Right atrium auricular region (tissue), 2 donors: ENCODE measurements around the gene SPINK13. TPM values are rescaled to one million over a fixed set of nuclear protein-coding genes. Genes with fewer than 3 reads are reported as not detected.

Source experiments
- DNase-seq: peaks from one replicate; pipeline ENCODE4 v3.0.0-alpha.2; 2019; ENCODE audit warnings: low spot score
- H3K27ac ChIP-seq, 2 donors: fragments of 200-600 bp; sonication (generic); 1 replicate in 1 of 2; 2 replicates in 1 of 2; pipeline ENCODE4 v1.5.1; 2016 to 2019
- H3K27me3 ChIP-seq, 2 donors: fragments of 200-600 bp; sonication (generic); one replicate each; pipeline versions ENCODE4 v1.5.1 to v1.6.0; 2017 to 2019
- H3K36me3 ChIP-seq: fragments of 200-600 bp; sonication (generic); one replicate; pipeline ENCODE4 v1.5.1; 2016
- H3K4me1 ChIP-seq, 2 donors: fragments of 200-600 bp; sonication (generic); one replicate each; pipeline versions ENCODE4 v1.5.1 to v1.6.0; 2017 to 2019
- H3K4me3 ChIP-seq, 2 donors: fragments of 200-600 bp; sonication (generic); 1 replicate in 1 of 2; 2 replicates in 1 of 2; pipeline ENCODE4 v1.5.1; 2017 to 2019; ENCODE audit warnings: mild to moderate bottlenecking in 1 of 2, moderate library complexity in 1 of 2
- H3K9me3 ChIP-seq, 2 donors: fragments of 200-600 bp; sonication (generic); one replicate each; pipeline ENCODE4 v1.5.1; 2019
- total RNA-seq, 2 donors: library from RNA; depleted of rRNA; stranded (reverse); fragments of >200 nt; gene quantifications; one replicate each; pipeline ENCODE4 v1.1.0, GENCODE V29; 2016
- TF ChIP-seq, protein P1 (sequence below), 2 donors: fragments of 200-600 bp; sonication (generic); IDR thresholded peaks; one replicate each; pipeline ENCODE4 v1.5.1; 2019; ENCODE audit warnings: antibody characterized with exemption in 2 of 2

SPINK13 gene, protein sequence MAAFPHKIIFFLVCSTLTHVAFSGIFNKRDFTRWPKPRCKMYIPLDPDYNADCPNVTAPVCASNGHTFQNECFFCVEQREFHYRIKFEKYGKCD
- total RNA-seq = not detected

DNA sequence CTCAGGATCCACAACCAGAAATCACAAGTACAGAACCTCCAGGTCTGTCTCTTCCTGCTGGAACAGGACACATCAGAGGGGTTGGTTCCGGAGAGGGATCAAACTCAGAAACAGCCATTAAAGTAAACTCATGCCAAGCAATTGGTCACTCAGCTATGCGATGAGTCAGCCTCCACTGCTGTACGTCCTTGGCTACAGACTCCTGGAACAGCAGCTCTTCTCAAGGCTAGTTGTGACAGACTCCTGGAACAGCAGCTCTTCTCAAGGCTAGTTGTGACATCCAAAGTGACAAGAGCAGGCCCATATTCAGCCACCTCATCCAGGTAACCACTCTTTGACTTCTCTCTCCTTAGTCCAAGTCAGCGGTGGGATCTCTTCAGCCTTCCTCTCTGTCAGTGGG lies at the start of gene SPINK13:
TSS of gene SPINK13 (plus strand) at position 229 of the 400 bp plus-strand sequence. CDS start 1,279 bp downstream, outside the sequence.
- peak; percentile 61 for DNase-seq

GRCh38 chr5:148221508-148221907 lies 47.1 kb upstream of the SPINK13 start:
- H3K9me3 ChIP-seq = peaks cover 0 to 4% of the 10 kb centered on the region in 2 donors
- H3K27ac ChIP-seq = no peak overlapping the region
- no peaks in the 10 kb centered on the region for H3K27me3 ChIP-seq
- no peaks in the 10 kb centered on the region for H3K4me1 ChIP-seq
- H3K4me3 ChIP-seq = no peak overlapping the region
- no peak for DNase-seq
- TF ChIP-seq, protein P1, sequence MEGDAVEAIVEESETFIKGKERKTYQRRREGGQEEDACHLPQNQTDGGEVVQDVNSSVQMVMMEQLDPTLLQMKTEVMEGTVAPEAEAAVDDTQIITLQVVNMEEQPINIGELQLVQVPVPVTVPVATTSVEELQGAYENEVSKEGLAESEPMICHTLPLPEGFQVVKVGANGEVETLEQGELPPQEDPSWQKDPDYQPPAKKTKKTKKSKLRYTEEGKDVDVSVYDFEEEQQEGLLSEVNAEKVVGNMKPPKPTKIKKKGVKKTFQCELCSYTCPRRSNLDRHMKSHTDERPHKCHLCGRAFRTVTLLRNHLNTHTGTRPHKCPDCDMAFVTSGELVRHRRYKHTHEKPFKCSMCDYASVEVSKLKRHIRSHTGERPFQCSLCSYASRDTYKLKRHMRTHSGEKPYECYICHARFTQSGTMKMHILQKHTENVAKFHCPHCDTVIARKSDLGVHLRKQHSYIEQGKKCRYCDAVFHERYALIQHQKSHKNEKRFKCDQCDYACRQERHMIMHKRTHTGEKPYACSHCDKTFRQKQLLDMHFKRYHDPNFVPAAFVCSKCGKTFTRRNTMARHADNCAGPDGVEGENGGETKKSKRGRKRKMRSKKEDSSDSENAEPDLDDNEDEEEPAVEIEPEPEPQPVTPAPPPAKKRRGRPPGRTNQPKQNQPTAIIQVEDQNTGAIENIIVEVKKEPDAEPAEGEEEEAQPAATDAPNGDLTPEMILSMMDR (IDR thresholded peaks at IDR 0.05) = no peak
- no peaks in the 10 kb centered on the region for H3K36me3 ChIP-seq

More for the DNA sequence above, at the start of gene SPINK13:
- H3K9me3 ChIP-seq = peaks cover 0 to 8% of the 10 kb centered on the region in 2 donors
- no peaks in the 10 kb centered on the region for H3K27me3 ChIP-seq
- H3K27ac ChIP-seq = no peak within 1 kb of the TSS
- no peaks in the 10 kb centered on the region for H3K4me1 ChIP-seq
- H3K36me3 ChIP-seq = no peaks in the 10 kb centered on the region
- TF ChIP-seq, protein P1 (IDR thresholded peaks at IDR 0.05) = no peak
- H3K4me3 ChIP-seq = no peak within 1 kb of the TSS

- Histone ChIP-seq H3K27me3 (no peaks in the 10 kb centered on the region), H3K36me3 (no peaks in the 10 kb centered on the region), H3K4me3 (no peak overlapping the region), H3K27ac (no peak overlapping the region), H3K4me1 (no peaks in the 10 kb centered on the region), H3K9me3 (no peaks in the 10 kb centered on the region)
- no peak for DNase-seq
- TF ChIP-seq, protein P1 (IDR thresholded peaks at IDR 0.05) = no peak
These were observed 44.4 kb upstream of the SPINK13 start for GRCh38 chr5:148224117-148224742.

DNA sequence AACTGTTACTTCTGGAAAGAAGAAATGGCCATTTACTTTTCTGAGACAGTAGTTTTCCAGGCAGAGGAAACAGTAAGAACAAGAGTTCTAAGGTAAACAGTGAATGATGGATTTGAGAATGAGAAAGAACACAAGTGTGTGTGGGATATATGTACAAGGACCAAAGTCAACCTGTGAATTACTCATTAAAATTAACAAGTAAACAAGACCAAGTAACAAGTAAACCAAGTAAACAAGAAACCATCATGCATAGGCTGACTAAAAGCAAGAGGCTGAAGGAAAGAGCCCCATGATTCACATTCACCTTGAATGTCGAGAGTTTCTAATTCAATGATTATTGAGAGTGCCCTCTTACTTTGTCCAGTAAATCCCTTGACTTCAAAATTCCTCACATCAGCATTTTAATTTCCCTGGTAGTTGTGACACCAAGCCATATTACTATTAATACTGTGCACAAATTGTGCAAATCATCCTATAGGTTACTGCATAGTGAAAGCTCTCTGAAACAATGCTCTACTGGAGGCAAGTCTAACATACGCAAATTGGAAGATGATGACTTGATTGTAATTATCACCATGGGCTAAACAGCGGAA lies 40.1 kb upstream of the SPINK13 start:
- TF ChIP-seq, protein P1 (IDR thresholded peaks at IDR 0.05) = no peak
- Histone ChIP-seq H3K27me3 (no peaks in the 10 kb centered on the region), H3K4me3 (no peak overlapping the region), H3K36me3 (no peaks in the 10 kb centered on the region), H3K9me3 (no peaks in the 10 kb centered on the region), H3K4me1 (no peaks in the 10 kb centered on the region), H3K27ac (no peak overlapping the region)
- no peak for DNase-seq

GRCh38 chr5:148229840-148230239 lies 38.8 kb upstream of the SPINK13 start:
- Histone ChIP-seq H3K9me3 (no peaks in the 10 kb centered on the region), H3K36me3 (no peaks in the 10 kb centered on the region), H3K4me3 (no peak overlapping the region), H3K4me1 (no peaks in the 10 kb centered on the region), H3K27me3 (no peaks in the 10 kb centered on the region), H3K27ac (no peak overlapping the region)
- TF ChIP-seq, protein P1 (IDR thresholded peaks at IDR 0.05) = no peak
- DNase-seq = no peak
